H1 (cell line): ENCODE results near the gene SBNO2. TPM values are rescaled to one million over a fixed set of nuclear protein-coding genes. Genes with fewer than 3 reads are reported as not detected.

ENCODE experiments used
- CTCF ChIA-PET: fragments of 300-600 bp; sonication (Branson Sonifier 250); formaldehyde crosslinking; loops from one replicate; lab custom pipeline; 2021; ENCODE audit not compliant: partially characterized antibody; lab: Charles Lee
- POLR2A ChIA-PET: fragments of 300-600 bp; sonication (Branson Sonifier 250); formaldehyde crosslinking; loops from one replicate; lab custom pipeline; 2021; ENCODE audit warnings: inconsistent platforms; ENCODE audit not compliant: partially characterized antibody; lab: Charles Lee
- DNase-seq, 2 experiments: peaks; one replicate each; pipeline versions ENCODE4 v3.0.0 to v3.0.0-alpha.2; 2010 to 2022; ENCODE audit warnings: low spot score in 2 of 2, low read depth in 1 of 2, mixed read lengths in 1 of 2
- FAIRE-seq: peaks from 2 replicates; lab custom pipeline; 2011; peaks lifted over from hg19 to GRCh38; lab: Jason Lieb, UNC
- H2AFZ ChIP-seq: 2 replicates; pipeline ENCODE4 v1.8.1; 2012; ENCODE audit warnings: low read length, inconsistent platforms
- H2AK5ac ChIP-seq: 2 replicates; pipeline ENCODE4 v1.6.1; 2013; ENCODE audit warnings: low read depth, low read length
- H2BK120ac ChIP-seq: replicated peaks from 2 replicates; pipeline ENCODE3; 2013; ENCODE audit warnings: low read depth, low read length, inconsistent platforms
- H2BK12ac ChIP-seq: 2 replicates; pipeline ENCODE4 v1.6.1; 2013; ENCODE audit warnings: low read depth, low read length
- H2BK15ac ChIP-seq: 2 replicates; pipeline ENCODE4 v1.6.1; 2013; ENCODE audit warnings: low read length
- H2BK20ac ChIP-seq: 2 replicates; pipeline ENCODE4 v1.6.1; 2013; ENCODE audit warnings: low read length
- H2BK5ac ChIP-seq: 2 replicates; pipeline ENCODE4 v1.6.1; 2013; ENCODE audit warnings: low read depth, low read length
- H3K14ac ChIP-seq: 2 replicates; pipeline ENCODE4 v1.6.1; 2013; ENCODE audit warnings: inconsistent platforms; ENCODE audit not compliant: insufficient read length
- H3K18ac ChIP-seq: 2 replicates; pipeline ENCODE4 v1.6.1; 2013; ENCODE audit warnings: low read length; ENCODE audit errors: extremely low read depth
- H3K23ac ChIP-seq: 2 replicates; pipeline ENCODE4 v1.6.1; 2013; ENCODE audit warnings: inconsistent platforms; ENCODE audit not compliant: insufficient read length
- H3K23me2 ChIP-seq: 2 replicates; pipeline ENCODE4 v1.6.1; 2013; ENCODE audit warnings: low read depth, low read length
- H3K27ac ChIP-seq: 2 replicates; pipeline ENCODE4 v1.6.1; 2011; ENCODE audit warnings: low read depth, low read length, inconsistent platforms
- H3K27me3 ChIP-seq, 4 experiments: replicated peaks in 1 of 4; 1 replicate in 1 of 4; 2 replicates in 3 of 4; pipeline versions ENCODE4 v1.6.1 to v1.8.1; 2011 to 2013; ENCODE audit warnings: low read length in 3 of 4, mild to moderate bottlenecking in 3 of 4, inconsistent platforms in 2 of 4, mixed read lengths in 2 of 4, moderate library complexity in 1 of 4; ENCODE audit not compliant: control insufficient read depth in 3 of 4, insufficient read depth in 3 of 4; ENCODE audit errors: extremely low read depth in 1 of 4
- H3K36me3 ChIP-seq, 4 experiments: 2 replicates each; pipeline versions ENCODE4 v1.6.1 to v1.8.1; 2011 to 2013; ENCODE audit warnings: mild to moderate bottlenecking in 4 of 4, low read length in 3 of 4, moderate library complexity in 2 of 4, control low read depth in 1 of 4, inconsistent platforms in 1 of 4; ENCODE audit not compliant: insufficient read depth in 4 of 4, control insufficient read depth in 2 of 4
- H3K4ac ChIP-seq: replicated peaks from 2 replicates; pipeline ENCODE3; 2013; ENCODE audit warnings: low read length, low read depth, mixed read lengths, inconsistent platforms; ENCODE audit not compliant: insufficient read length
- H3K4me1 ChIP-seq, 4 experiments: replicated peaks in 1 of 4; 1 replicate in 1 of 4; 2 replicates in 3 of 4; pipeline versions ENCODE4 v1.6.1 to v1.8.1; 2011 to 2013; ENCODE audit warnings: low read length in 3 of 4, inconsistent platforms in 2 of 4, mixed read lengths in 1 of 4; ENCODE audit not compliant: insufficient read depth in 4 of 4, control insufficient read depth in 3 of 4
- H3K4me2 ChIP-seq, 2 experiments: 2 replicates each; pipeline versions ENCODE4 v1.6.1 to v1.8.1; 2011 to 2013; ENCODE audit warnings: low read depth in 2 of 2, low read length in 2 of 2, control low read depth in 1 of 2, inconsistent platforms in 1 of 2, mild to moderate bottlenecking in 1 of 2; ENCODE audit not compliant: insufficient read depth in 1 of 2
- H3K4me3 ChIP-seq, 4 experiments: fragments of 200-600, 300-600 bp in 1 of 4; sonication (generic), shearing (Covaris generic), sonication (Bioruptor Twin) in 1 of 4; 2 replicates each; pipeline versions ENCODE4 v1.5.1 to v1.8.1; 2011 to 2016; ENCODE audit warnings: low read length in 4 of 4, low read depth in 3 of 4, control low read depth in 2 of 4, inconsistent platforms in 2 of 4, mild to moderate bottlenecking in 2 of 4, mixed read lengths in 1 of 4, moderate library complexity in 1 of 4; ENCODE audit not compliant: insufficient read depth in 2 of 4; ENCODE audit errors: extremely low read depth in 1 of 4
- H3K56ac ChIP-seq: replicated peaks from 2 replicates; pipeline ENCODE3; 2013; ENCODE audit warnings: low read depth, mild to moderate bottlenecking, mixed read lengths, low read length, inconsistent platforms; ENCODE audit not compliant: insufficient read length
- H3K79me1 ChIP-seq: 2 replicates; pipeline ENCODE4 v1.6.1; 2013; ENCODE audit warnings: low read depth, low read length, control low read depth
- H3K79me2 ChIP-seq, 2 experiments: 2 replicates each; pipeline versions ENCODE4 v1.6.1 to v1.8.1; 2012 to 2013; ENCODE audit warnings: low read length in 2 of 2, mild to moderate bottlenecking in 2 of 2, inconsistent platforms in 1 of 2; ENCODE audit not compliant: insufficient read depth in 2 of 2, control insufficient read depth in 1 of 2
- H3K9ac ChIP-seq, 4 experiments: replicated peaks in 1 of 4; 1 replicate in 1 of 4; 2 replicates in 3 of 4; pipeline versions ENCODE4 v1.6.1 to v1.8.1; 2011 to 2013; ENCODE audit warnings: low read depth in 3 of 4, low read length in 3 of 4, control low read depth in 2 of 4, mild to moderate bottlenecking in 2 of 4, moderate library complexity in 2 of 4, inconsistent platforms in 1 of 4; ENCODE audit errors: extremely low read depth in 1 of 4
- H3K9me3 ChIP-seq, 2 experiments: 2 replicates each; pipeline versions ENCODE4 v1.6.1 to v1.8.1; 2012 to 2013; ENCODE audit warnings: mild to moderate bottlenecking in 2 of 2, moderate library complexity in 2 of 2, control low read depth in 1 of 2, inconsistent platforms in 1 of 2, low read depth in 1 of 2, low read length in 1 of 2, mixed read lengths in 1 of 2; ENCODE audit not compliant: insufficient read depth in 2 of 2
- H4K20me1 ChIP-seq, 2 experiments: replicated peaks in 1 of 2; 2 replicates each; pipeline versions ENCODE3 to v1.8.1; 2011 to 2013; ENCODE audit warnings: inconsistent platforms in 2 of 2, low read length in 2 of 2, mild to moderate bottlenecking in 1 of 2; ENCODE audit not compliant: insufficient read depth in 2 of 2, control insufficient read depth in 1 of 2
- H4K5ac ChIP-seq: 2 replicates; pipeline ENCODE4 v1.6.1; 2013; ENCODE audit warnings: low read length, low read depth, mixed read lengths, inconsistent platforms; ENCODE audit not compliant: insufficient read length
- H4K8ac ChIP-seq: 2 replicates; pipeline ENCODE4 v1.8.0; 2013; ENCODE audit warnings: mild to moderate bottlenecking, moderate library complexity, low read length, inconsistent platforms; ENCODE audit not compliant: insufficient read depth; ENCODE audit errors: extremely low read depth
- H4K91ac ChIP-seq: replicated peaks from 2 replicates; pipeline ENCODE3; 2013; ENCODE audit warnings: low read length, mixed read lengths, inconsistent platforms; ENCODE audit not compliant: insufficient read length
- ASH2L ChIP-seq: fragments of 200-600, 300-600 bp; sonication (generic); IDR thresholded peaks from one replicate; pipeline ENCODE4 v1.7.1; 2017; ENCODE audit warnings: low read length
- BCL11A ChIP-seq, 2 experiments: IDR thresholded peaks; one replicate each; pipeline ENCODE4 v1.6.1; 2011; ENCODE audit warnings: low read depth in 2 of 2, low read length in 2 of 2, mild to moderate bottlenecking in 2 of 2
- EZH2 ChIP-seq: fragments of 200-600 bp; sonication (generic); IDR thresholded peaks from 2 replicates; pipeline ENCODE4 v1.7.1; 2012; ENCODE audit warnings: low read depth, mild to moderate bottlenecking, moderate library complexity, low read length, inconsistent platforms; ENCODE audit not compliant: severe bottlenecking
- PHF8 ChIP-seq: fragments of 200-600 bp; sonication (generic); conservative IDR thresholded peaks from 2 replicates; pipeline ENCODE4 v1.7.1; 2012; ENCODE audit warnings: low read depth, mild to moderate bottlenecking, inconsistent platforms, low read length, moderate library complexity
- POLR2AphosphoS5 ChIP-seq: IDR thresholded peaks from 2 replicates; pipeline ENCODE4 v1.6.1; 2011; ENCODE audit warnings: low read depth, low read length
- RBBP5 ChIP-seq: IDR thresholded peaks from 2 replicates; pipeline ENCODE4 v1.7.1; 2012; ENCODE audit warnings: low read depth, mild to moderate bottlenecking, inconsistent platforms, low read length, moderate library complexity, borderline replicate concordance
- SP1 ChIP-seq: IDR thresholded peaks from 2 replicates; pipeline ENCODE4 v1.6.1; 2011; ENCODE audit warnings: low read depth, low read length
- TAF7 ChIP-seq: optimal IDR thresholded peaks from 2 replicates; pipeline ENCODE3; 2011; ENCODE audit warnings: low read depth, mild to moderate bottlenecking, inconsistent platforms, low read length, moderate library complexity, borderline replicate concordance
- TEAD4 ChIP-seq: IDR thresholded peaks from 2 replicates; pipeline ENCODE4 v1.6.1; 2012; ENCODE audit warnings: low read depth, low read length, inconsistent platforms, mixed read lengths
- ZNF274 ChIP-seq: IDR thresholded peaks from 2 replicates; pipeline ENCODE4 v1.7.0; 2012; ENCODE audit warnings: low read length, borderline replicate concordance; ENCODE audit errors: extremely low read depth
- WGBS, 2 experiments: shearing (Covaris generic) in 1 of 2; methylation state at CpG; one replicate each; pipeline versions ENCODE4 v1.1.6 to v1.1.7; 2013 to 2015; ENCODE audit warnings: low lambda C conversion rate in 2 of 2, mixed read lengths in 2 of 2, inconsistent platforms in 1 of 2, low coverage in 1 of 2, missing lambda C conversion rate in 1 of 2; ENCODE audit not compliant: insufficient replicate concordance in 2 of 2, insufficient coverage in 1 of 2, insufficient read length in 1 of 2; ENCODE audit errors: extremely low coverage in 1 of 2, missing lambda C conversion rate in 1 of 2; 5-methylcytosine and 5-hydroxymethylcytosine counted together
- polyA plus RNA-seq, 7 experiments: library from polyadenylated mRNA; depleted of rRNA in 3 of 7; stranded (reverse) in 5 of 7; unstranded in 2 of 7; fragments of >200 nt in 5 of 7; fragments of 200-250 nt in 2 of 7; gene quantifications; 1 replicate in 5 of 7; 2 replicates in 1 of 7; 4 replicates in 1 of 7; pipeline versions ENCODE4 v1.2.1 to v1.2.3, GENCODE V29; 2011 to 2013; ENCODE audit warnings: missing spikeins in 2 of 7, mixed read lengths in 2 of 7
- total RNA-seq: library from RNA; stranded (reverse); fragmentation: NEBNext Ultra II Directional; extraction: Animal tissue kit (Norgen Biotek cat#: 25700); gene quantifications from 2 replicates; pipeline ENCODE4 v1.2.1, GENCODE V29; 2021

SBNO2 gene
- total and polyA plus RNA-seq, 2 of the 8 experiments (the other 6 are each of a cell fraction or from before 2014, with no cell fraction given), result 12.2 to 31.4 TPM

- Histone ChIP-seq H3K4ac (no peak overlapping the region), H2BK15ac (no peak overlapping the region), H3K4me1 (peaks cover 0 to 4% (median 0%) of the 10 kb centered on the region in 4 experiments; a peak in 2 of 7 replicates), H3K23ac (no peak overlapping the region), H3K18ac (no peak overlapping the region), H3K56ac (no peak overlapping the region), H4K20me1 (peaks cover 0 to 14% of the 10 kb centered on the region in 2 experiments), H3K36me3 (peaks cover 0 to 12% (median 0%) of the 10 kb centered on the region in 4 experiments; a peak in 1 of 8 replicates), H2BK20ac (no peak overlapping the region), H3K14ac (no peak overlapping the region), H3K23me2 (no peaks in the 10 kb centered on the region), H4K8ac (peak overlapping the region; percentile 68; the same call in 1 of the 2 replicates), H4K5ac (no peak overlapping the region), H3K79me2 (peaks cover 0 to 6% of the 10 kb centered on the region in 2 experiments; a peak in 1 of 4 replicates), H3K27me3 (no peaks in the 10 kb centered on the region), H2BK12ac (no peak overlapping the region), H3K27ac (no peak overlapping the region), H2BK120ac (no peak overlapping the region), H3K79me1 (peaks cover 9% of the 10 kb centered on the region), H3K4me3 (no peak overlapping the region), H2AK5ac (no peak overlapping the region), H3K9ac (no peak overlapping the region), H3K9me3 (no peaks in the 10 kb centered on the region), H4K91ac (no peak overlapping the region), H3K4me2 (no peak overlapping the region), H2BK5ac (no peak overlapping the region), H2AFZ (no peak overlapping the region)
- TF ChIP-seq BCL11A (IDR thresholded peaks at IDR 0.05; ENCODE audit: low read depth in 2 of 2, low read length in 2 of 2) (no peak), EZH2 (no peak), POLR2AphosphoS5 (no peak), ASH2L (no peak), ZNF274 (no peak), TEAD4 (no peak), RBBP5 (no peak), TAF7 (no peak), PHF8 (no peak), SP1 (no peak)
- ChIA-PET CTCF (interaction anchor here (0.7 to 3.1 kb wide), 6 partner anchors 11 to 63 kb away, joined by 3 to 9 read pairs (median 6); no protein-coding TSS in a partner anchor), POLR2A (interaction anchor here (0.8 to 1.8 kb wide), 8 partner anchors 9 to 128 kb away, joined by 3 to 6 read pairs (median 4); partner anchors contain the start of gene CIRBP)
- DNase-seq (no peak), FAIRE-seq (no peak)
- WGBS, 2 experiments, result 92% methylated on average over 28 of the region's 32 CpGs; no CpG with 5 or more reads in 1 of the 2 experiments
Measured at GRCh38 chr19:1154731-1155351, 19.2 kb downstream of the SBNO2 start.
